Fibroblast of skin of back (primary cell): ENCODE measurements around the gene CTF1.
A peak's percentile ranks its signal among the peaks of the same experiment; 100 is the strongest.
"Not testable (repeated sequence)": the region's sequence is repeated elsewhere in the genome, so short reads cannot be mapped to it uniquely, and the experiment has no call there.

Experiments
- DNase-seq: peaks from one replicate; pipeline ENCODE4 v3.0.0-alpha.2; 2013

CTF1 gene

GRCh38 chr16:30931068-30931650 is 34.7 kb downstream of the CTF1 start:
- no peak for DNase-seq

GRCh38 chr16:30934827-30935557 is 38.6 kb downstream of the CTF1 start:
- peak; percentile 34 for DNase-seq

GRCh38 chr16:30937692-30938091 is 41.3 kb downstream of the CTF1 start:
- DNase-seq, result no peak

GRCh38 chr16:30939571-30939970 is 43.2 kb downstream of the CTF1 start:
- DNase-seq, result not testable (repeated sequence)

GRCh38 chr16:30941600-30942425 is 45.4 kb downstream of the CTF1 start:
- DNase-seq, result peak; percentile 62

- no peak for DNase-seq
Observed at GRCh38 chr16:30942426-30942806, 46.0 kb downstream of the CTF1 start.

- no peak for DNase-seq
Observed at GRCh38 chr16:30944352-30944751, 47.9 kb downstream of the CTF1 start.

GRCh38 chr16:30946671-30947540 is 50.5 kb downstream of the CTF1 start:
- DNase-seq, result no peak

- no peak for DNase-seq
Observed at GRCh38 chr16:30947541-30947858, 51.1 kb downstream of the CTF1 start.

- DNase-seq, result peak; percentile 97
Observed at GRCh38 chr16:30947859-30948666, 51.6 kb downstream of the CTF1 start.

GRCh38 chr16:30948667-30949649 is 52.5 kb downstream of the CTF1 start, which contains the start of gene ORAI3:
ORAI3 (plus strand) TSS chr16:30949068; CDS start chr16:30949290, 222 bp downstream.
- peak; percentile 47 for DNase-seq

- DNase-seq, result peak; percentile 45
Observed at GRCh38 chr16:30949650-30950515, 53.5 kb downstream of the CTF1 start.

GRCh38 chr16:30950516-30951065 is 54.2 kb downstream of the CTF1 start:
- no peak for DNase-seq

- DNase-seq, result no peak
Observed at GRCh38 chr16:30951193-30951592, 54.8 kb downstream of the CTF1 start.

GRCh38 chr16:30951750-30952149 is 55.3 kb downstream of the CTF1 start:
- DNase-seq, result no peak

GRCh38 chr16:30953111-30953510 is 56.7 kb downstream of the CTF1 start:
- DNase-seq, result no peak
